ENCODE data around the gene FGR.

DNA sequence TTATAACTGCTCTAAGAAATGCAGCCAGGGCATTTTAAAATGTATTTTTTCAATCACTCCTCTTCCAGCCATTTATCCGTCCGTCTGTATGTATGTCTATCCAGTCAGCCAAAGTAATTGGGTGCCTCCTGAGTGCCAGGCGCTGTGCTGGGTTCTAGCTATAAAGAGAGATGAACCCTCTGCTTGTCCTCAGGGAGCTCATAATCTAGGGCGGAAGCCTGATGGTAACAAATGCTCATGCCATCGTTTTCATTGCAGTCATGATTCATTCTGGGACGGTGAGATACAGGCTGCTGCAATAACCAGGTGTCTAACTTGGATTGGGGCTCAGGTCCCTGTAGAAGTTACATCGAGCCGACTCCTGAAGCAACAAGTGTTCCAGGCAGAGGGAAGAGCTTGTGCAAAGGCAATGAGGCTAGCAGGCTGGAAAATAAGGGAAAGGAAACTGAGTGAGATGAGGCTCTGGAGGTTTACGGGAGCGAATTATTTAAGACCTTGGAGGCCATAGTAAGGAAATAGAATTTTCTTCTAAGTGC is 25.4 kb upstream of the FGR start:
- TF ChIP-seq EZH2 (IDR thresholded peaks at IDR 0.05) (no peak), POLR2AphosphoS5 (IDR thresholded peaks at IDR 0.05; ENCODE audit: borderline replicate concordance, low read depth, low read length) (no peak), FOXP2 (optimal IDR thresholded peaks at IDR 0.05; ENCODE audit: control extremely low read depth, extremely low read length, insufficient read depth) (no peak)
